HepG2 (cell line): Measurements from ENCODE around the gene MRPL27. TPM values are rescaled to one million over a fixed set of nuclear protein-coding genes. Genes with fewer than 3 reads are reported as not detected.

ENCODE experiments used
- ATAC-seq: fragments of 200-7000 bp; cut with Tn5 transposase; 3 replicates; pipeline ENCODE4 v1.9.1; 2020; ENCODE audit warnings: mild to moderate bottlenecking, moderate library complexity
- BruUV-seq: library from RNA; stranded (reverse); fragments of 400-500 nt; replicated peaks from 2 replicates; lab custom pipeline; 2021; lab: Mats Ljungman, UMichigan
- CTCF ChIA-PET: fragments of 300-600 bp; formaldehyde crosslinking; extraction: SDS; loops from one replicate; lab custom pipeline; 2021; ENCODE audit warnings: low total read pairs, inconsistent platforms, low intra/inter-chr PET ratio; lab: Yijun Ruan, JAX
- POLR2A ChIA-PET: fragments of 350-600 bp; sonication (Branson Sonifier 250); formaldehyde crosslinking; loops from one replicate; lab custom pipeline; 2020; ENCODE audit warnings: antibody characterized with exemption, inconsistent platforms; lab: Yijun Ruan, JAX
- DNase-seq: peaks from one replicate; pipeline ENCODE4 v3.0.0-alpha.2; 2015; ENCODE audit warnings: low spot score
- FAIRE-seq: peaks from 3 replicates; lab custom pipeline; 2011; peaks lifted over from hg19 to GRCh38; lab: Jason Lieb, UNC
- H2AFZ ChIP-seq: one replicate; pipeline ENCODE4 v1.6.1; 2011; ENCODE audit warnings: low read length, inconsistent platforms
- H3K27ac ChIP-seq: fragments of 300-600 bp; 3 replicates; pipeline ENCODE4 v1.8.0; 2011; ENCODE audit warnings: mixed run types, mild to moderate bottlenecking, mixed read lengths, low read length, inconsistent platforms; ENCODE audit not compliant: insufficient read depth; ENCODE audit errors: extremely low read length
- H3K27me3 ChIP-seq, 2 experiments: fragments of 200-600 bp in 1 of 2; 2 replicates in 1 of 2; 3 replicates in 1 of 2; pipeline versions ENCODE4 v1.6.0 to v1.8.0; 2011; ENCODE audit warnings: low read length in 2 of 2, mild to moderate bottlenecking in 2 of 2, moderate library complexity in 2 of 2, inconsistent platforms in 1 of 2; ENCODE audit not compliant: insufficient read depth in 2 of 2, control insufficient read depth in 1 of 2
- H3K36me3 ChIP-seq, 2 experiments: fragments of 200-600 bp in 1 of 2; replicated peaks in 1 of 2; 2 replicates in 1 of 2; 3 replicates in 1 of 2; pipeline versions ENCODE4 v1.5.1 to v1.8.0; 2011; ENCODE audit warnings: low read length in 2 of 2, inconsistent platforms in 1 of 2; ENCODE audit not compliant: insufficient read depth in 2 of 2, control insufficient read depth in 1 of 2
- H3K4me1 ChIP-seq: 2 replicates; pipeline ENCODE4 v1.5.1; 2012; ENCODE audit warnings: low read length, inconsistent platforms; ENCODE audit not compliant: insufficient read depth
- H3K4me2 ChIP-seq: 2 replicates; pipeline ENCODE4 v1.6.0; 2011; ENCODE audit warnings: low read depth, low read length, inconsistent platforms
- H3K4me3 ChIP-seq, 3 experiments: fragments of 200-600 bp in 1 of 3; sonication (generic), shearing (Covaris generic) in 1 of 3; replicated peaks in 1 of 3; 2 replicates each; pipeline ENCODE4 v1.5.1; 2011 to 2016; ENCODE audit warnings: low read length in 3 of 3, inconsistent platforms in 2 of 3, low read depth in 2 of 3, mild to moderate bottlenecking in 2 of 3, control low read depth in 1 of 3, mixed read lengths in 1 of 3; ENCODE audit not compliant: insufficient read depth in 1 of 3
- H3K79me2 ChIP-seq: one replicate; pipeline ENCODE4 v1.6.1; 2011; ENCODE audit warnings: low read length, inconsistent platforms; ENCODE audit not compliant: insufficient read depth
- H3K9ac ChIP-seq: 2 replicates; pipeline ENCODE4 v1.6.0; 2011; ENCODE audit warnings: mild to moderate bottlenecking, low read depth, low read length, inconsistent platforms; ENCODE audit not compliant: insufficient read depth
- H3K9me3 ChIP-seq: 2 replicates; pipeline ENCODE4 v1.5.1; 2012; ENCODE audit warnings: mild to moderate bottlenecking, low read length
- H4K20me1 ChIP-seq: 2 replicates; pipeline ENCODE4 v1.6.0; 2011; ENCODE audit warnings: inconsistent platforms, mild to moderate bottlenecking, low read length, moderate library complexity; ENCODE audit not compliant: insufficient read depth
- IKZF4 ChIP-seq: sonication (generic); formaldehyde crosslinking; IDR thresholded peaks from 2 replicates; pipeline ENCODE4 v1.5.1; 2020; ENCODE audit warnings: borderline replicate concordance, mild to moderate bottlenecking, low read depth, missing genetic modification reagents; ENCODE audit errors: not compliant biosample characterization
- MTF1 ChIP-seq: sonication (generic); formaldehyde crosslinking; IDR thresholded peaks from 2 replicates; pipeline ENCODE4 v1.5.0; 2020; ENCODE audit warnings: missing genetic modification reagents
- POLR2AphosphoS5 ChIP-seq: IDR thresholded peaks from 2 replicates; pipeline ENCODE4 v1.6.1; 2012; ENCODE audit warnings: low read depth, low read length
- SP4 ChIP-seq: sonication (generic); formaldehyde crosslinking; IDR thresholded peaks from 2 replicates; pipeline ENCODE4 v1.8.1; 2023; ENCODE audit warnings: mild to moderate bottlenecking, missing genetic modification reagents
- ZFX ChIP-seq: sonication (generic); formaldehyde crosslinking; IDR thresholded peaks from 2 replicates; pipeline ENCODE4 v1.4.0; 2020; ENCODE audit warnings: mild to moderate bottlenecking, low read depth, missing genetic modification reagents, moderate library complexity
- WGBS: methylation state at CpG from one replicate; pipeline ENCODE4 v1.1.6; 2017; ENCODE audit warnings: low lambda C conversion rate; 5-methylcytosine and 5-hydroxymethylcytosine counted together
- in situ Hi-C: cut with HindIII; loops from 2 replicates; pipeline ENCODE4 v1.10.0; 2017; ENCODE audit warnings: low pct_unique_long_range_greater_than_20kb; ENCODE audit not compliant: extremely low pct_ligation_motif_present
- intact Hi-C: fragments of 100-400 bp; cut with micrococcal nuclease; formaldehyde crosslinking; loops from one replicate; pipeline ENCODE4 v1.10.0; 2022; ENCODE audit not compliant: unreplicated experiment
- polyA plus RNA-seq, 8 experiments: library from polyadenylated mRNA; depleted of rRNA in 3 of 8; stranded (reverse) in 7 of 8; unstranded in 1 of 8; fragments of >200 nt; fragmentation: Illumina TruSeq in 4 of 8; extraction: Trizol in 4 of 8; gene quantifications; 2 replicates each; pipeline versions ENCODE4 v1.2.1 to v1.2.3, GENCODE V29; 2011 to 2016; ENCODE audit warnings: low read depth in 4 of 8, missing spikeins in 1 of 8, mixed read lengths in 1 of 8; ENCODE audit not compliant: insufficient read depth in 1 of 8
- total RNA-seq, 5 experiments: library from RNA; depleted of rRNA; stranded (reverse); fragments of >200 nt; fragmentation: Illumina TruSeq; extraction: Trizol; gene quantifications; 2 replicates each; pipeline ENCODE4 v1.2.3, GENCODE V29; 2016; ENCODE audit warnings: low read depth in 1 of 5

MRPL27 gene
- total and polyA plus RNA-seq, 2 of the 13 experiments (the other 11 are each of a cell fraction or from before 2014, with no cell fraction given), result 137 to 217 TPM

- Histone ChIP-seq H3K27ac (no peak overlapping the region), H3K4me1 (peaks cover 23% of the 10 kb centered on the region), H3K4me2 (no peak overlapping the region), H3K36me3 (peaks cover 42 to 71% of the 10 kb centered on the region in 2 experiments)
- no peak for FAIRE-seq
- POLR2A ChIA-PET, result interaction anchor here (1.0 to 2.5 kb wide), 2 partner anchors 11 to 12 kb away, joined by 3 to 6 read pairs; no protein-coding TSS in a partner anchor
- BruUV-seq, result no TSS peak
- TF ChIP-seq ZFX (no peak), SP4 (CRISPR knock-in tag) (0 out of 2 replicates have a peak, but pooled peaks have one; percentile 21)
- TF ChIP-seq, all 625 proteins: peak for 1
- peaks cover 15% of the 10 kb centered on the region; the same call in 1 of the 2 replicates for H4K20me1 ChIP-seq
- no peak overlapping the region for H2AFZ ChIP-seq
- no peak for ATAC-seq
- peaks cover 50% of the 10 kb centered on the region for H3K79me2 ChIP-seq
- in situ Hi-C loops, result no loop called here
- peaks cover 0 to 3% of the 10 kb centered on the region in 2 experiments; a peak in 1 of 5 replicates for H3K27me3 ChIP-seq
- intact Hi-C loops, result no loop called here
- no peaks in the 10 kb centered on the region for H3K9me3 ChIP-seq
- WGBS, result 99% methylated on average over 6 of the region's 6 CpGs
- CTCF ChIA-PET, result no interaction called here
- no peak overlapping the region for H3K9ac ChIP-seq
- no peak overlapping the region for H3K4me3 ChIP-seq
- no peak for DNase-seq
These were observed 19.6 kb upstream of the MRPL27 start for GRCh38 chr17:50392621-50393020.

- H3K79me2 ChIP-seq, result peaks cover 22% of the 10 kb centered on the region
- no peaks in the 10 kb centered on the region for H3K27me3 ChIP-seq
- no peak for DNase-seq
- FAIRE-seq, result no peak
- H3K4me2 ChIP-seq, result no peak overlapping the region
- H3K4me1 ChIP-seq, result peaks cover 7% of the 10 kb centered on the region
- H3K36me3 ChIP-seq, result peaks cover 60 to 94% of the 10 kb centered on the region in 2 experiments
- H3K9me3 ChIP-seq, result no peaks in the 10 kb centered on the region
- no peak for ATAC-seq
- CTCF ChIA-PET, result no interaction called here
- BruUV-seq, result no TSS peak
- H3K27ac ChIP-seq, result no peak overlapping the region
- 0 out of 2 replicates have a peak, but pooled peaks have one; percentile 9 for TF ChIP-seq POLR2AphosphoS5
- TF ChIP-seq MTF1, result no peak
- TF ChIP-seq IKZF4, result no peak
- TF ChIP-seq, all 625 proteins: peak for 1
- Histone ChIP-seq H4K20me1 (no peaks in the 10 kb centered on the region), H3K9ac (no peak overlapping the region), H2AFZ (no peak overlapping the region), H3K4me3 (no peak overlapping the region)
- intact Hi-C loops (no loop called here), in situ Hi-C loops (no loop called here)
- POLR2A ChIA-PET, result interaction anchor here (0.7 to 4.7 kb wide), 5 partner anchors 8 to 40 kb away, joined by 3 to 19 read pairs (median 4); partner anchors contain the start of gene LRRC59
- WGBS, result 98% methylated on average over 6 of the region's 6 CpGs
These were observed 16.6 kb upstream of the MRPL27 start for GRCh38 chr17:50389534-50389933.
